ENCODE measurements around the gene E2F1. TPM values are rescaled to one million over a fixed set of nuclear protein-coding genes. Genes with fewer than 3 reads are reported as not detected.

Gene E2F1
- 1 to 10 TPM; 3.6 to 8.2 (median 4.1) TPM for total RNA-seq
- long read RNA-seq, donor 1, transcript E2F1-201 (7 exons, 2,503 nt) = major isoform, 7 of 13 reads
- long read RNA-seq, donor 1, partial matches to known transcripts = 3 of 13 reads
- long read RNA-seq, donor 1, other reads (novel, unspliced or antisense) = 3 of 13 reads
- long read RNA-seq, donor 2 = 0 reads

- no peaks in the 10 kb centered on the region for H3K36me3 ChIP-seq (ENCODE audit: low read depth)
- intact Hi-C loops (cut with DNase I, micrococcal nuclease) = no loop called here
- peak; percentile 35 for TF ChIP-seq CTCF (IDR thresholded peaks at IDR 0.05)
- H3K4me3 ChIP-seq = peak within 1 kb of the TSS; percentile 22
- peak; percentile 97 for ATAC-seq
- peaks cover 13% of the 10 kb centered on the region for H3K4me1 ChIP-seq (ENCODE audit: low read depth)
- peak; percentile 97 to 98 (median 97) for DNase-seq
- H3K9me3 ChIP-seq = no peaks in the 10 kb centered on the region
Measured at GRCh38 chr20:33686100-33686983, at the start of gene E2F1. TSS of gene E2F1 (minus strand) at chr20:33686385. CDS start at chr20:33686264, 121 bp downstream.

GRCh38 chr20:33733654-33734576, 47.7 kb upstream of the E2F1 start:
- ATAC-seq (peak; percentile 68), DNase-seq (peak; percentile 71 to 75 (median 73))
- H3K9me3 ChIP-seq = peaks cover 24% of the 10 kb centered on the region
- TF ChIP-seq CTCF (IDR thresholded peaks at IDR 0.05) = no peak
- peak overlapping the region; percentile 1 for H3K4me3 ChIP-seq
- peaks cover 18% of the 10 kb centered on the region for H3K4me1 ChIP-seq (ENCODE audit: low read depth)
- H3K36me3 ChIP-seq (ENCODE audit: low read depth) = no peaks in the 10 kb centered on the region
- intact Hi-C loops (cut with DNase I, micrococcal nuclease) = no loop called here

- intact Hi-C loops (cut with DNase I, micrococcal nuclease) = no loop called here
- Histone ChIP-seq H3K4me3 (peak overlapping the region; percentile 24), H3K4me1 (ENCODE audit: low read depth) (peaks cover 18% of the 10 kb centered on the region), H3K9me3 (peaks cover 14% of the 10 kb centered on the region), H3K36me3 (ENCODE audit: low read depth) (no peaks in the 10 kb centered on the region)
- peak; percentile 92 to 97 (median 95) for DNase-seq
- no peak for TF ChIP-seq CTCF (IDR thresholded peaks at IDR 0.05)
- ATAC-seq = peak; percentile 83
Measured at GRCh38 chr20:33732166-33732970, 46.2 kb upstream of the E2F1 start.

- Histone ChIP-seq H3K4me1 (ENCODE audit: low read depth) (peaks cover 18% of the 10 kb centered on the region), H3K36me3 (ENCODE audit: low read depth) (no peaks in the 10 kb centered on the region), H3K9me3 (peaks cover 8% of the 10 kb centered on the region), H3K4me3 (peak within 1 kb of the TSS; percentile 24)
- DNase-seq (peak in 2 of 3 donors; percentile 89 to 94), ATAC-seq (no peak)
- TF ChIP-seq CTCF (IDR thresholded peaks at IDR 0.05) = peak; percentile 93
- intact Hi-C loops (cut with DNase I, micrococcal nuclease) = no loop called here
Measured at GRCh38 chr20:33731693-33732165, 45.5 kb upstream of the E2F1 start, which contains the start of gene ZNF341. TSS of gene ZNF341 (plus strand) at chr20:33731996. CDS start at chr20:33732022, 26 bp downstream.
